NB4 (cell line): ENCODE data around the gene AQP3.
A peak's percentile ranks its signal among the peaks of the same experiment; 100 is the strongest.

Source experiments
- DNase-seq: peaks from one replicate; pipeline ENCODE4 v3.0.0; 2010; ENCODE audit warnings: low read depth
- H3K4me3 ChIP-seq: one replicate; pipeline ENCODE4 v1.5.1; 2011; ENCODE audit warnings: mild to moderate bottlenecking, low read depth, low read length, moderate library complexity
- MYC ChIP-seq: IDR thresholded peaks from 2 replicates; pipeline ENCODE4 v1.6.1; 2011; ENCODE audit warnings: low read depth, low read length
- POLR2A ChIP-seq: IDR thresholded peaks from 2 replicates; pipeline ENCODE4 v1.6.1; 2011; ENCODE audit warnings: mild to moderate bottlenecking; ENCODE audit not compliant: insufficient read length; ENCODE audit errors: extremely low read depth
- TF ChIP-seq, protein P1 (sequence below): IDR thresholded peaks from 2 replicates; pipeline ENCODE4 v1.6.1; 2011; ENCODE audit warnings: low read depth, low read length
- TF ChIP-seq, protein P2 (sequence below): IDR thresholded peaks from one replicate; pipeline ENCODE4 v1.5.1; 2012; ENCODE audit warnings: low read depth, low read length

The AQP3 gene

DNA sequence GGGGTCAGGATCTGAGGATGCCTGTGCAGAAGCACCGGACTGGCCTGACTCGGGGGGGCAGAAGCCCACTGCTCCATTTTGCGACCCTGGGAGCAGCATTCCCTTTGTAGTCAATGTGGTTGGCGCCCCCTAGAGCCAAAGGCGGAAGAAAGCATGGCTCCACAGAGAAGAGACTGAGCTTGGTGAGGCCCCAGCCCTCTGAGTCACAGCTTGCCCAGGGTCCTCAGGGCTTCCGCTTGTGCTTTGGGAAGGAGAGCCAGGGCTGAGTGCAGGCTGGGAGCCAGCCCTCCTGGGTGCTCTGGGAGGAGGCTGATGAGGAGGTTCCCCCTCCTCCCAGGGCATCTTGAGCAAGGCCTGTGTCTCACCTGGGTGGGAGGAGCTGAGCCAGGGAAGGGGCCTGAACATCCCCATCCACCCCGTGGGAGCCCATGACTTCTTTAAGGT is 5.5 kb upstream of the AQP3 start:
- no peak overlapping the region for H3K4me3 ChIP-seq
- peak; percentile 95 for DNase-seq
- TF ChIP-seq, protein P1, sequence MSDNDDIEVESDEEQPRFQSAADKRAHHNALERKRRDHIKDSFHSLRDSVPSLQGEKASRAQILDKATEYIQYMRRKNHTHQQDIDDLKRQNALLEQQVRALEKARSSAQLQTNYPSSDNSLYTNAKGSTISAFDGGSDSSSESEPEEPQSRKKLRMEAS, result peak; percentile 93
- peak; percentile 91 for TF ChIP-seq MYC
- no peak for TF ChIP-seq POLR2A
- TF ChIP-seq, protein P2, sequence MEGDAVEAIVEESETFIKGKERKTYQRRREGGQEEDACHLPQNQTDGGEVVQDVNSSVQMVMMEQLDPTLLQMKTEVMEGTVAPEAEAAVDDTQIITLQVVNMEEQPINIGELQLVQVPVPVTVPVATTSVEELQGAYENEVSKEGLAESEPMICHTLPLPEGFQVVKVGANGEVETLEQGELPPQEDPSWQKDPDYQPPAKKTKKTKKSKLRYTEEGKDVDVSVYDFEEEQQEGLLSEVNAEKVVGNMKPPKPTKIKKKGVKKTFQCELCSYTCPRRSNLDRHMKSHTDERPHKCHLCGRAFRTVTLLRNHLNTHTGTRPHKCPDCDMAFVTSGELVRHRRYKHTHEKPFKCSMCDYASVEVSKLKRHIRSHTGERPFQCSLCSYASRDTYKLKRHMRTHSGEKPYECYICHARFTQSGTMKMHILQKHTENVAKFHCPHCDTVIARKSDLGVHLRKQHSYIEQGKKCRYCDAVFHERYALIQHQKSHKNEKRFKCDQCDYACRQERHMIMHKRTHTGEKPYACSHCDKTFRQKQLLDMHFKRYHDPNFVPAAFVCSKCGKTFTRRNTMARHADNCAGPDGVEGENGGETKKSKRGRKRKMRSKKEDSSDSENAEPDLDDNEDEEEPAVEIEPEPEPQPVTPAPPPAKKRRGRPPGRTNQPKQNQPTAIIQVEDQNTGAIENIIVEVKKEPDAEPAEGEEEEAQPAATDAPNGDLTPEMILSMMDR, result peak; percentile 99

DNA sequence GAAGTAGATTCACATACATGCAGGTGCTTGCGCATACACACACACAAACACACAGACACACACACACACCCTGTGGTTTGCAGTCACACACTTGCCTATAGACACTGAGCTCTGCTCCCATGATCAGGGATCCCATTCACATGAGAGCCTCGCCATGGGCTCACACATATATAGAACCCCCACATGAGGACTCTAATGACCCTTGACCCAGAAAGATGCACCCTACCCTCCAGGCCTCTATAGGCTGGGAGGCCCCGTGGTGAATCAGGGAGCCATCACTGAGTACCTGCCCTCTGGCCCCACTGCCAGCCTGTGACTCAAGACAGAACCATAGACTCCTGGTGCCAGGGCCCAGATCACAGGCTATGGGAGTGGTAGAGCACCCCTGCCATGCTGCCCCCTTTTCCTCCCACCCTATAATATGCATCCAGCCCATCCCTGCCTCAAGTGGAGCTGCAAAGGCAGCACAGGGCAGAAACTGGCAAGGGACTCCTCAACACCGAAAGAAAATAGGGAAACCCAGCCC is 3.3 kb upstream of the AQP3 start:
- no peak overlapping the region for H3K4me3 ChIP-seq
- TF ChIP-seq POLR2A, result no peak
- TF ChIP-seq MYC, result no peak
- TF ChIP-seq, protein P2, result no peak
- TF ChIP-seq, protein P1, result no peak
- no peak for DNase-seq

DNA sequence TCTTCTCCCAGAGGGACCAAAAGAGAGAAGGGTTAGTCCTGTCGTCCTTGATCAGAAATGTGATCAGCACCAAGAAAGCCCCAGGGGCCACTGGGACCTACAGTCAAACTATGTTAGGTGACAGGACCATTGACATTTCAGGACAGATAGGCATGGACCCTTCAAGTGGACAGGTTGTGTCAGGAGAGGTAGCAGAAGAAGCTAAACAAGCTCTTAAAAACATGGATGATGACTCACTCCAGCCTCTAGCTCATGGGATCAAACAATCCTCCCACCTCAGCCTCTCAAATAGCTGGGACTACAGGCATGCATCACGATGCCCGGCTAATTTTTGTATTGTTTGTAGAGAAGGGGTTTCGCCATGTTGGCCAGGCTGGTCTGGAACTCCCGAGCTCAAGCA is 2.3 kb upstream of the AQP3 start:
- DNase-seq, result no peak
- TF ChIP-seq POLR2A, result no peak
- TF ChIP-seq, protein P1, result no peak
- TF ChIP-seq MYC, result no peak
- TF ChIP-seq, protein P2, result no peak

DNA sequence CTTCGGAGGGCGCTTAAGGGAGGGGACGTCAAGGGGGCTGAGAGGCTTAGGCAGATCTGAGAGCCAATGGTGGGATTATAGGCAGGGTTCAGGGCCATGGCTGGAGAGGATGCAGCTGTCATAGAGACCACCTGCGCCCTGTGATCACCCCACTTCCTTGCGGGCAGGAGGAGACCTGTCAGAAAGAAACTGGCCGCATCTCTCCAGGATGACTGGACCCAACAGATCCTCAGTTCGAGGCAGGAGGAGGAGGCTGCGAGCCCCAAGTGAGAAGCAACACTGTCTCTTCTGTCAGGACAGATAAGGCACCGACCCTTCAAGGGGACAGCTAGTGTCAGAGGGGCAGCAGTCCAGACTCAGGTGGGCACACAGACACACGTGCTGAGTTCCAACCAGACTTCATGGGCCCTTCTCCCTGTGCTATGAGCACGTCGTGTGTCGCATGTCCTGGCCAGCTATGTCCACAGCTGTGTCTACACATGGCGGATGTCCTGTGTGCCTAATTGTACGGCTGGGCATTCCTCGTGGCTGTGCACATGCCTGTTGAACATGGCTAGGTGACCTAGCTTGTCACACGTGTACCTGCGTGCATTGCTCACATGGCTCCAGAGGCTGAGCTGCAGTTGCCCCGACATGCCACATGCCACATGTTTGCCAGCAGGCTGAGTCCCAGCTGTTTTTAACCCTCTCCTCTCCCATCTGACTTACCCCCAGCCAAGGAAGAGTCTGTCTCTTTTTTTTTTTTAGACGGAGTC is 583 bp upstream of the AQP3 start:
- peak overlapping the region; percentile 61 for H3K4me3 ChIP-seq
- DNase-seq, result no peak
- TF ChIP-seq MYC (0 out of 2 replicates have a peak, but pooled peaks have one; percentile 38), POLR2A (no peak)
- TF ChIP-seq, protein P2, result no peak
- TF ChIP-seq, protein P1, result peak; percentile 82; the same call in 1 of the 2 replicates

More for the DNA sequence above, 2.3 kb upstream of the AQP3 start:
- H3K4me3 ChIP-seq, result no peak overlapping the region

DNA sequence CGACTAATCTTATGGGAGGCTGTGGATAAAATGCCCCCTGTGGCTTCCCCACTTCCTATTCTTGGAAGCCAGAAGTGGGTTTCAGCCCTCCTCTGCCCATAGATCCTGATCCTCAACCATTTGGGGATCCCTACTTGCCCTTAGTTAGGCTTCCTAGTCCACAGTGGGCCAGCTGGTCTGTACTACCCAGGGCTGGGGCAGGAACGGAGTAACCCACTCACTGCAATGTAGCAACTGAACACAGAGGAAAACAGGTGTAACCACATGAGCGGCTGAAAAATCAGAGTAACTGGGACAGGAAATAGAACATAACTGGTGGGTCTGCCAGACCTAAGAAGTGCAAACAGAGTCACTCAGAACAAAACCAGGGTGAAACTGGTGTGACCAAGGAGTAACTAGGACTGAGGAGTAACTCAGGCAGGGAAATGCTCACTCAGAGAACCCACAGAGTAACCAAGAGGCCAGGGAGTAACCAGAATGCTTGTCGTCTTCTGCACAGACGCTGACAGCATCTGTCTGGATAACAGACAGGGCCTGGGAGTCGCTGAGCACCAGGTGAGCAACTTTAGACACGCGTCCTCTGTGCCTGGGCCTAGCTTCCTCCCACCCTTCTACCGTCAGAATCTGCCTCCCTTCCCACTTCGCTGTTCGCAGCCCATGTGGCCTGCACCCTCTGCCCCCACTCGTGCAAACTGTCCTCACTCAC is 1.0 kb downstream of the AQP3 start:
- DNase-seq, result peak; percentile 88
- peak overlapping the region; percentile 62 for H3K4me3 ChIP-seq
- TF ChIP-seq POLR2A (no peak), MYC (no peak)
- TF ChIP-seq, protein P1, result no peak
- TF ChIP-seq, protein P2, result no peak
